K562 (cell line): ENCODE measurements around the gene FAM151A. TPM values are rescaled to one million over a fixed set of nuclear protein-coding genes. Genes with fewer than 3 reads are reported as not detected.

ENCODE experiments used
- ATAC-seq: fragments of 200-7000 bp; cut with Tn5 transposase; 3 replicates; pipeline ENCODE4 v1.9.1; 2020; ENCODE audit warnings: moderate library complexity
- BruUV-seq: library from RNA; stranded (reverse); fragments of 400-500 nt; replicated peaks from 2 replicates; lab custom pipeline; 2021; lab: Mats Ljungman, UMichigan
- CTCF ChIA-PET: fragments of 300-600 bp; formaldehyde crosslinking; extraction: SDS; loops from one replicate; lab custom pipeline; 2021; ENCODE audit warnings: low intra/inter-chr PET ratio; lab: Yijun Ruan, JAX
- POLR2A ChIA-PET: fragments of 300-600, 350-650 bp; sonication (Branson Sonifier 250); formaldehyde crosslinking; extraction: SDS; loops from one replicate; lab custom pipeline; 2021; ENCODE audit warnings: antibody characterized with exemption, inconsistent platforms; lab: Yijun Ruan, JAX
- DNase-seq, 4 experiments: peaks; one replicate each; pipeline versions ENCODE4 v3.0.0 to v3.0.0-alpha.2; 2011 to 2018; ENCODE audit warnings: low spot score in 3 of 4, mixed read lengths in 3 of 4; ENCODE audit errors: extremely low read depth in 1 of 4
- FAIRE-seq: peaks from 2 replicates; lab custom pipeline; 2011; peaks lifted over from hg19 to GRCh38; lab: Jason Lieb, UNC
- H2AFZ ChIP-seq: 2 replicates; pipeline ENCODE4 v1.6.0; 2011; ENCODE audit warnings: low read depth, low read length, control low read depth, inconsistent platforms
- H3K27ac ChIP-seq: fragments of 200-600 bp; 3 replicates; pipeline ENCODE4 v1.8.0; 2011; ENCODE audit warnings: low read depth, mild to moderate bottlenecking, control low read depth, inconsistent platforms, low read length, moderate library complexity, mixed read lengths; ENCODE audit errors: extremely low read depth
- H3K27me3 ChIP-seq, 2 experiments: fragments of 300-600 bp in 1 of 2; 2 replicates in 1 of 2; 3 replicates in 1 of 2; pipeline versions ENCODE4 v1.6.0 to v1.8.0; 2011; ENCODE audit warnings: inconsistent platforms in 2 of 2, low read length in 2 of 2, mild to moderate bottlenecking in 1 of 2, mixed read lengths in 1 of 2, moderate library complexity in 1 of 2; ENCODE audit not compliant: control insufficient read depth in 2 of 2, insufficient read depth in 2 of 2
- H3K36me3 ChIP-seq: fragments of 300-600 bp; 3 replicates; pipeline ENCODE4 v1.8.0; 2011; ENCODE audit warnings: mild to moderate bottlenecking, low read length, inconsistent platforms; ENCODE audit not compliant: control insufficient read depth, insufficient read depth
- H3K4me1 ChIP-seq, 2 experiments: fragments of 200-600 bp in 1 of 2; replicated peaks in 1 of 2; 2 replicates in 1 of 2; 3 replicates in 1 of 2; pipeline versions ENCODE4 v1.5.1 to v1.8.0; 2011; ENCODE audit warnings: inconsistent platforms in 2 of 2, low read length in 2 of 2, mild to moderate bottlenecking in 1 of 2, mixed read lengths in 1 of 2, moderate library complexity in 1 of 2; ENCODE audit not compliant: control insufficient read depth in 2 of 2, insufficient read depth in 2 of 2
- H3K4me2 ChIP-seq: 2 replicates; pipeline ENCODE4 v1.6.1; 2011; ENCODE audit warnings: low read length, control low read depth, inconsistent platforms, mixed read lengths; ENCODE audit not compliant: insufficient read depth
- H3K4me3 ChIP-seq: fragments of 200-600 bp; sonication (generic), shearing (Covaris generic); 2 replicates; pipeline ENCODE4 v1.5.1; 2016; ENCODE audit warnings: control low read depth, inconsistent platforms
- H3K79me2 ChIP-seq: fragments of 200-600 bp; 3 replicates; pipeline ENCODE4 v1.8.0; 2011; ENCODE audit warnings: low read length, inconsistent platforms; ENCODE audit not compliant: control insufficient read depth, insufficient read depth
- H3K9ac ChIP-seq, 2 experiments: 2 replicates each; pipeline versions ENCODE4 v1.6.0 to v1.6.1; 2011; ENCODE audit warnings: low read depth in 2 of 2, low read length in 2 of 2, control low read depth in 1 of 2, inconsistent platforms in 1 of 2, mild to moderate bottlenecking in 1 of 2, mixed read lengths in 1 of 2; ENCODE audit not compliant: insufficient read depth in 1 of 2
- H3K9me1 ChIP-seq: one replicate; pipeline ENCODE4 v1.6.0; 2011; ENCODE audit warnings: inconsistent platforms, mild to moderate bottlenecking, low read length, moderate library complexity; ENCODE audit not compliant: control insufficient read depth, insufficient read depth
- H3K9me3 ChIP-seq: replicated peaks from 2 replicates; pipeline ENCODE4 v1.5.1; 2011; ENCODE audit warnings: low read depth, low read length, inconsistent platforms; ENCODE audit not compliant: control insufficient read depth, insufficient read depth
- H4K20me1 ChIP-seq: replicated peaks from 2 replicates; pipeline ENCODE4 v1.6.1; 2011; ENCODE audit warnings: low read length, inconsistent platforms, mixed read lengths; ENCODE audit not compliant: control insufficient read depth, insufficient read depth
- CBFB ChIP-seq: sonication (generic); formaldehyde crosslinking; IDR thresholded peaks from 2 replicates; pipeline ENCODE4 v1.4.0; 2020; ENCODE audit warnings: mild to moderate bottlenecking, missing genetic modification reagents
- CREB1 ChIP-seq, 2 experiments: sonication (generic) in 1 of 2; formaldehyde crosslinking in 1 of 2; IDR thresholded peaks; 2 replicates each; pipeline versions ENCODE4 v1.6.1 to v1.8.0; 2012 to 2022; ENCODE audit warnings: inconsistent platforms in 1 of 2, mild to moderate bottlenecking in 1 of 2, missing genetic modification reagents in 1 of 2, moderate library complexity in 1 of 2
- HNRNPH1 ChIP-seq: fragments of 200-400 bp; formaldehyde crosslinking; optimal IDR thresholded peaks from 2 replicates; pipeline ENCODE3; 2017; ENCODE audit warnings: low read depth, mild to moderate bottlenecking, low read length, moderate library complexity
- MCM7 ChIP-seq, 2 experiments: fragments of 450-650 bp; IDR thresholded peaks; 2 replicates each; pipeline ENCODE4 v1.6.1; 2016 to 2018
- NELFE ChIP-seq: IDR thresholded peaks from 2 replicates; pipeline ENCODE4 v1.6.1; 2011; ENCODE audit warnings: mild to moderate bottlenecking; ENCODE audit not compliant: insufficient read depth, insufficient read length
- NR3C1 ChIP-seq: sonication (generic); formaldehyde crosslinking; IDR thresholded peaks from 2 replicates; pipeline ENCODE4 v1.8.1; 2022; ENCODE audit warnings: missing genetic modification reagents
- RFX5 ChIP-seq: IDR thresholded peaks from 2 replicates; pipeline ENCODE4 v1.6.1; 2011; ENCODE audit warnings: low read depth, mild to moderate bottlenecking, improper control_type of control experiment, low read length
- TRIM24 ChIP-seq, 2 experiments: fragments of 450-650 bp; IDR thresholded peaks; 2 replicates each; pipeline ENCODE4 v1.6.1; 2016
- ZNF175 ChIP-seq: fragments of 200-800 bp; sonication (Bioruptor generic); IDR thresholded peaks from 2 replicates; pipeline ENCODE4 v1.6.1; 2016; ENCODE audit warnings: low read depth, mild to moderate bottlenecking, missing genetic modification characterization, missing compliant biosample characterization
- ZNF445 ChIP-seq: fragments of 250-450 bp; sonication (Bioruptor Pico); IDR thresholded peaks from 2 replicates; pipeline ENCODE4 v1.4.0; 2020; ENCODE audit warnings: low read depth, mild to moderate bottlenecking, moderate library complexity
- WGBS: fragments of 100-300 bp; shearing (Covaris generic); methylation state at CpG from one replicate; pipeline ENCODE4 v1.1.6; 2016; ENCODE audit warnings: low coverage, mixed read lengths; ENCODE audit not compliant: insufficient coverage; ENCODE audit errors: missing lambda C conversion rate; 5-methylcytosine and 5-hydroxymethylcytosine counted together
- in situ Hi-C: fragments of 300-500 bp; cut with MboI; formaldehyde crosslinking; loops from 4 replicates; pipeline ENCODE4 v1.15.0; 2018; ENCODE audit warnings: inconsistent platforms, mixed read lengths
- intact Hi-C: fragments of 100-400 bp; cut with micrococcal nuclease; formaldehyde crosslinking; loops from 2 replicates; pipeline ENCODE4 v1.14.2; 2022
- polyA plus RNA-seq, 8 experiments: library from polyadenylated mRNA; depleted of rRNA in 4 of 8; stranded (reverse) in 5 of 8; unstranded in 3 of 8; fragments of >200 nt; fragmentation: Nextera tagmentation in 2 of 8; fragmentation: Illumina TruSeq in 1 of 8; extraction: Ambion mirVana in 2 of 8; extraction: Trizol in 1 of 8; gene quantifications; 2 replicates each; pipeline versions ENCODE4 v1.2.1 to v1.2.3, GENCODE V29; 2011 to 2014; ENCODE audit warnings: inconsistent platforms in 1 of 8, missing spikeins in 1 of 8
- total RNA-seq, 7 experiments: library from RNA; depleted of rRNA in 6 of 7; stranded (reverse); fragments of >200 nt in 6 of 7; fragmentation: Illumina TruSeq in 2 of 7; extraction: Trizol in 2 of 7; gene quantifications; 2 replicates each; pipeline versions ENCODE4 v1.2.1 to v1.2.3, GENCODE V29; 2011 to 2021; ENCODE audit warnings: low replicate concordance in 1 of 7
- TF ChIP-seq, protein P1 (sequence below): sonication (generic); formaldehyde crosslinking; IDR thresholded peaks from 2 replicates; pipeline ENCODE4 v1.8.0; 2023; ENCODE audit warnings: mild to moderate bottlenecking, missing genetic modification reagents

The FAM151A gene
- total and polyA plus RNA-seq, 9 of the 15 experiments (the other 6 are each of a cell fraction or from before 2014, with no cell fraction given) = not detected

DNA sequence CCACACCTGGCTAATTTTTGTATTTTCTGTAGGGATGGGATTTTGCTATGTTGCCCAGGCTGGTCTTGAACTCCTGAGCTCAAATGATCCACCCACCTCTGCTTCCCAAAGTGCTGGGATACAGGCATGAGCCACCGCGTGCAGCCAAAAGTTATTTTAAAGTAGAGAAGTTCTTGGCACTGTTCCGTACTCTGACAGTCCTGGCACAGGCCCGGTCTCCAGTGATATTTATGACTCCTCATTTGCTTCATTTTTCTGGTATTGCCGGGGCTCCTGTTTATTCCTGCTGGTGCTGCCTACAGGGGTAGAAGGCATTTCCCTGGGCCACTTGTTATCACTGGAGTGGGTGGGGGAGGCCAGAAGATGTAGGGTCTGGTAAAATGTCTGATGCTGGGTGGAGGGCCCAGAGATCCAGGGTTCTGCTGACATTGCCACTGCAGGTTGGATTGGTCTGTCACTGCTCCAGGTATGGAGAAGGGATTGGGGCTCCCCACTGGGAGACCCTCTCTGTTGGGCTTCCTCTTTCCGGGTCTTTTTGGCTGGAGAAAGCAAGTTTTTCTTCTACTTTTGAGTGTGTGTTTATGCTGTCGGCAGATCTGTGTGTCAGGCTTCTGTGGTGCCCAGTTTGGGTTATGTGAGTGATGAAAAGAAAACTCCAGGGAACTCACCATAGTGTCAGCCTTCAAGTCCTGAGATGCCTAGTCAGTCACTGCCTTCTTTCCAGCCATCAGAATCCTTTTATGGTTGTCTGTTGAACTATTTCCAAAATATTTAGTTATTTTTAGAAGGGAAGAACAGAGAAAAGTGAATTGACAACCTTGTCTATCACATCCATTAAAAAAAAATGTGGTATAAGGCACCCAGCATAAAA, 22.7 kb upstream of the FAM151A start:
- no peak overlapping the region for H3K4me2 ChIP-seq
- no peaks in the 10 kb centered on the region; the same call in 1 of the 2 replicates for H3K9me3 ChIP-seq
- no peak overlapping the region for H3K27ac ChIP-seq
- no peak overlapping the region for H3K9ac ChIP-seq
- no peaks in the 10 kb centered on the region for H4K20me1 ChIP-seq
- H3K4me1 ChIP-seq = no peaks in the 10 kb centered on the region; a peak in 1 of 5 replicates
- H3K27me3 ChIP-seq = peaks cover 5 to 6% of the 10 kb centered on the region in 2 experiments; a peak in 3 of 5 replicates
- TF ChIP-seq RFX5 (no peak), ZNF445 (CRISPR knock-in tag) (no peak)
- TF ChIP-seq, all 486 proteins: peak for 0
- in situ Hi-C loops (no loop called here), intact Hi-C loops (no loop called here)
- CTCF ChIA-PET = no interaction called here
- no peak overlapping the region for H2AFZ ChIP-seq
- H3K79me2 ChIP-seq = no peaks in the 10 kb centered on the region
- no peaks in the 10 kb centered on the region for H3K9me1 ChIP-seq
- no TSS peak for BruUV-seq
- FAIRE-seq (no peak), DNase-seq (peak in 1 of 4 experiments; percentile 2), ATAC-seq (no peak)
- POLR2A ChIA-PET = no interaction called here
- H3K36me3 ChIP-seq = no peaks in the 10 kb centered on the region
- WGBS = 11% methylated on average over 7 of the region's 7 CpGs
- no peak overlapping the region for H3K4me3 ChIP-seq

- H4K20me1 ChIP-seq = no peaks in the 10 kb centered on the region
- ATAC-seq (no peak), DNase-seq (peak in 2 of 4 experiments; percentile 6), FAIRE-seq (no peak)
- H3K27me3 ChIP-seq = peaks cover 0 to 6% of the 10 kb centered on the region in 2 experiments; a peak in 1 of 5 replicates
- ChIA-PET CTCF (no interaction called here), POLR2A (interaction anchor here (0.7 kb wide), 1 partner anchor 114 kb away, joined by 3 read pairs; no protein-coding TSS in a partner anchor)
- no peaks in the 10 kb centered on the region for H3K79me2 ChIP-seq
- intact Hi-C loops (no loop called here), in situ Hi-C loops (no loop called here)
- H2AFZ ChIP-seq = no peak overlapping the region
- no peak overlapping the region for H3K4me3 ChIP-seq
- H3K36me3 ChIP-seq = no peaks in the 10 kb centered on the region
- H3K4me2 ChIP-seq = no peak overlapping the region
- no peak overlapping the region for H3K9ac ChIP-seq
- no TSS peak for BruUV-seq
- no peaks in the 10 kb centered on the region; the same call in 1 of the 2 replicates for H3K9me3 ChIP-seq
- H3K4me1 ChIP-seq = peaks cover 5 to 10% of the 10 kb centered on the region in 2 experiments
- H3K27ac ChIP-seq = no peak overlapping the region
- H3K9me1 ChIP-seq = no peaks in the 10 kb centered on the region
- TF ChIP-seq CREB1 (IDR thresholded peaks at IDR 0.05) = no peak
- no peak for TF ChIP-seq CREB1 (CRISPR knock-in tag; IDR thresholded peaks at IDR 0.05)
- TF ChIP-seq MCM7 (IDR thresholded peaks at IDR 0.05) = no peak
- TF ChIP-seq ZNF175 = no peak
- no peak for TF ChIP-seq HNRNPH1
- TF ChIP-seq NELFE = no peak
- TF ChIP-seq NR3C1 (CRISPR knock-in tag) = no peak
- TF ChIP-seq, protein P1, sequence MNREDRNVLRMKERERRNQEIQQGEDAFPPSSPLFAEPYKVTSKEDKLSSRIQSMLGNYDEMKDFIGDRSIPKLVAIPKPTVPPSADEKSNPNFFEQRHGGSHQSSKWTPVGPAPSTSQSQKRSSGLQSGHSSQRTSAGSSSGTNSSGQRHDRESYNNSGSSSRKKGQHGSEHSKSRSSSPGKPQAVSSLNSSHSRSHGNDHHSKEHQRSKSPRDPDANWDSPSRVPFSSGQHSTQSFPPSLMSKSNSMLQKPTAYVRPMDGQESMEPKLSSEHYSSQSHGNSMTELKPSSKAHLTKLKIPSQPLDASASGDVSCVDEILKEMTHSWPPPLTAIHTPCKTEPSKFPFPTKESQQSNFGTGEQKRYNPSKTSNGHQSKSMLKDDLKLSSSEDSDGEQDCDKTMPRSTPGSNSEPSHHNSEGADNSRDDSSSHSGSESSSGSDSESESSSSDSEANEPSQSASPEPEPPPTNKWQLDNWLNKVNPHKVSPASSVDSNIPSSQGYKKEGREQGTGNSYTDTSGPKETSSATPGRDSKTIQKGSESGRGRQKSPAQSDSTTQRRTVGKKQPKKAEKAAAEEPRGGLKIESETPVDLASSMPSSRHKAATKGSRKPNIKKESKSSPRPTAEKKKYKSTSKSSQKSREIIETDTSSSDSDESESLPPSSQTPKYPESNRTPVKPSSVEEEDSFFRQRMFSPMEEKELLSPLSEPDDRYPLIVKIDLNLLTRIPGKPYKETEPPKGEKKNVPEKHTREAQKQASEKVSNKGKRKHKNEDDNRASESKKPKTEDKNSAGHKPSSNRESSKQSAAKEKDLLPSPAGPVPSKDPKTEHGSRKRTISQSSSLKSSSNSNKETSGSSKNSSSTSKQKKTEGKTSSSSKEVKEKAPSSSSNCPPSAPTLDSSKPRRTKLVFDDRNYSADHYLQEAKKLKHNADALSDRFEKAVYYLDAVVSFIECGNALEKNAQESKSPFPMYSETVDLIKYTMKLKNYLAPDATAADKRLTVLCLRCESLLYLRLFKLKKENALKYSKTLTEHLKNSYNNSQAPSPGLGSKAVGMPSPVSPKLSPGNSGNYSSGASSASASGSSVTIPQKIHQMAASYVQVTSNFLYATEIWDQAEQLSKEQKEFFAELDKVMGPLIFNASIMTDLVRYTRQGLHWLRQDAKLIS = no peak
- peak in 1 of 2 experiments; percentile 59; a peak in 3 of 4 replicates for TF ChIP-seq TRIM24 (IDR thresholded peaks at IDR 0.05)
- no peak for TF ChIP-seq CBFB (CRISPR knock-in tag)
Observed at GRCh38 chr1:54643736-54644135, 20.4 kb upstream of the FAM151A start.
